GM12801 (cell line): Measurements from ENCODE around the gene IRF2.

Experiments
- CTCF ChIP-seq: IDR thresholded peaks from one replicate; pipeline ENCODE4 v1.5.1; 2011; ENCODE audit warnings: control low read depth; ENCODE audit not compliant: insufficient read length; ENCODE audit errors: extremely low read depth

The IRF2 gene

GRCh38 chr4:184348311-184349233 lies 125.8 kb downstream of the IRF2 start:
- no peak for TF ChIP-seq CTCF

- no peak for TF ChIP-seq CTCF
These were observed 126.8 kb downstream of the IRF2 start for GRCh38 chr4:184347251-184348239.

GRCh38 chr4:184346682-184347081 lies 127.7 kb downstream of the IRF2 start:
- TF ChIP-seq CTCF: no peak

GRCh38 chr4:184345573-184345922 lies 128.8 kb downstream of the IRF2 start:
- no peak for TF ChIP-seq CTCF

- no peak for TF ChIP-seq CTCF
These were observed 129.3 kb downstream of the IRF2 start for GRCh38 chr4:184344899-184345572.

GRCh38 chr4:184344435-184344834 lies 129.9 kb downstream of the IRF2 start:
- no peak for TF ChIP-seq CTCF
